Smooth muscle cell (in vitro differentiated cells): ENCODE measurements around the gene DPH3. TPM values are rescaled to one million over a fixed set of nuclear protein-coding genes. Genes with fewer than 3 reads are reported as not detected.
A peak's percentile ranks its signal among the peaks of the same experiment; 100 is the strongest.

ENCODE experiments used
- DNase-seq: peaks from one replicate; lab custom pipeline; 2025; ENCODE audit not compliant: unreplicated experiment; lab: John Stamatoyannopoulos, UW
- H2AFZ ChIP-seq: fragments of 200-600 bp; sonication (generic); 2 replicates; pipeline ENCODE4 v1.6.0; 2016; ENCODE audit warnings: antibody characterized with exemption, low read depth, mild to moderate bottlenecking
- H3F3A ChIP-seq: fragments of 200-600 bp; sonication (generic); 2 replicates; pipeline ENCODE4 v1.6.0; 2017; ENCODE audit warnings: antibody characterized with exemption, low read depth
- H3K27ac ChIP-seq: fragments of 200-600 bp; sonication (generic); 2 replicates; pipeline ENCODE4 v1.5.1; 2016; ENCODE audit warnings: low read depth, mild to moderate bottlenecking
- H3K27me3 ChIP-seq: fragments of 200-600 bp; sonication (generic); 2 replicates; pipeline ENCODE4 v1.6.1; 2016; ENCODE audit warnings: low read depth, mild to moderate bottlenecking
- H3K36me3 ChIP-seq: fragments of 200-600 bp; sonication (generic); 2 replicates; pipeline ENCODE4 v1.5.1; 2016; ENCODE audit warnings: low read depth
- H3K4me1 ChIP-seq: fragments of 200-600 bp; sonication (generic); 2 replicates; pipeline ENCODE4 v1.5.1; 2016; ENCODE audit warnings: low read depth
- H3K4me2 ChIP-seq: fragments of 200-600 bp; sonication (generic); 2 replicates; pipeline ENCODE4 v1.6.0; 2016; ENCODE audit warnings: mild to moderate bottlenecking
- H3K4me3 ChIP-seq: fragments of 200-600 bp; sonication (generic); 2 replicates; pipeline ENCODE4 v1.5.1; 2016; ENCODE audit warnings: mild to moderate bottlenecking
- H3K79me2 ChIP-seq: fragments of 200-600 bp; sonication (generic); 2 replicates; pipeline ENCODE4 v1.6.0; 2016; ENCODE audit warnings: low read depth, mild to moderate bottlenecking
- H3K9ac ChIP-seq: fragments of 200-600 bp; sonication (generic); 2 replicates; pipeline ENCODE4 v1.6.0; 2016; ENCODE audit warnings: low read depth
- H3K9me3 ChIP-seq: fragments of 200-600 bp; sonication (generic); replicated peaks from 2 replicates; pipeline ENCODE4 v1.5.1; 2016; ENCODE audit warnings: low read depth
- H4K20me1 ChIP-seq: fragments of 200-600 bp; sonication (generic); 2 replicates; pipeline ENCODE4 v1.6.0; 2016; ENCODE audit warnings: low read depth
- CTCF ChIP-seq: fragments of 200-600 bp; sonication (generic); IDR thresholded peaks from 2 replicates; pipeline ENCODE4 v1.5.1; 2017; ENCODE audit warnings: borderline replicate concordance, mild to moderate bottlenecking, antibody characterized with exemption; ENCODE audit not compliant: insufficient read depth, poor library complexity, severe bottlenecking
- WGBS: methylation state at CpG from one replicate; pipeline ENCODE4 v1.1.7; 2016; ENCODE audit warnings: low lambda C conversion rate; 5-methylcytosine and 5-hydroxymethylcytosine counted together
- polyA plus RNA-seq: library from polyadenylated mRNA; unstranded; fragments of >200 nt; fragmentation: Nextera tagmentation; extraction: Ambion mirVana; gene quantifications from 2 replicates; pipeline ENCODE4 v1.2.1, GENCODE V29; 2016
- total RNA-seq: library from RNA; depleted of rRNA; stranded (reverse); fragments of >200 nt; gene quantifications from 2 replicates; pipeline ENCODE4 v1.2.3, GENCODE V29; 2014

DPH3 gene
- total and polyA plus RNA-seq, 2 experiments from 2014 or later, result 44.7 to 69.5 TPM

DNA sequence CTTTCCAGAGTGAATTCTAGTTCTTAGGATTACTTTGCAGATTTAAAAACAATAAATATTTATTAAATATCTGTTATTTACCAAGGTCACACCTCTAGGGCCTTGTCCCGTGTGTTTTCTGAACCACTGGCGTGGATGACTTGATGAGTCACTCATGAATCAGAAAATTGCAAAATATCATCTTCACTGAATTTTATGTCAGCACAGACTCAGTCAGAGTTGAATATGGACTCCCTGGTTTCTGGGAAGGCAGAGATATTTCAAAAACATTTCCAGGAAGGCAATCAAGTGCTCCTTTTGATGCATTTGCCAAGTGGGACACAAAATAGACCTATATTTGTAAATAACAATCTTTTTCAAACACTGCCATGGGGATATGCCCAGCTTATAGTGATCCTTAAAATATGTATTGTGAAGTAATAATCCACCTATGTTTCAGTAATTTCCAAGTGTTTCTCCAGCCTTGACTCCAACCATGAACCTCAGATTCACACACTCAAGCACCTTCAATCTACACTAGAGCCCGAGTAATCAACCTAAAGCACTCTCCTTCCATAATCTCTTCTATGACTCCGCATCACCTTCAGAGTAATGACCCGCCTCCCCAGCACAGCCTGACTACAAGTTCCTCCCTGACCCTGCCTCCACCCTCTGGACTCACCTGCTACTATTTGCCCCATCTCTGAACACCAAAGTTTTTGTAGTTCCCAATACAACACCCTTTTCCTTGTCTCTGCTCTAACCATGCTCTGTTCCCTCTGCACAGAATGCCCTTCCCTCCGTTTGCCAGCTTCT, 24.3 kb downstream of the DPH3 start:
- WGBS, result 58% methylated on average over 6 of the region's 6 CpGs
- TF ChIP-seq CTCF, result no peak
- peak overlapping the region; percentile 56 for H3K4me2 ChIP-seq

GRCh38 chr3:16239780-16240179, 25.0 kb downstream of the DPH3 start:
- Histone ChIP-seq H3K9me3 (no peaks in the 10 kb centered on the region), H3K9ac (peak overlapping the region; percentile 10), H3K79me2 (no peaks in the 10 kb centered on the region), H3K27ac (peak overlapping the region; percentile 80), H3K27me3 (no peaks in the 10 kb centered on the region), H3K4me3 (no peak overlapping the region), H3K36me3 (no peaks in the 10 kb centered on the region), H3F3A (peaks cover 12% of the 10 kb centered on the region), H2AFZ (peak overlapping the region; percentile 5), H3K4me2 (peak overlapping the region; percentile 56), H3K4me1 (peaks cover 11% of the 10 kb centered on the region), H4K20me1 (no peaks in the 10 kb centered on the region)
- WGBS, result 14% methylated on average over 4 of the region's 4 CpGs
- DNase-seq, result no peak
- no peak for TF ChIP-seq CTCF

More for the DNA sequence above, 24.3 kb downstream of the DPH3 start:
- no peaks in the 10 kb centered on the region for H3K9me3 ChIP-seq
- no peak overlapping the region for H3K4me3 ChIP-seq
- H3F3A ChIP-seq, result peaks cover 12% of the 10 kb centered on the region
- H3K27ac ChIP-seq, result peak overlapping the region; percentile 80
- H3K79me2 ChIP-seq, result no peaks in the 10 kb centered on the region
- H3K4me1 ChIP-seq, result peaks cover 11% of the 10 kb centered on the region
- H3K27me3 ChIP-seq, result no peaks in the 10 kb centered on the region
- H3K9ac ChIP-seq, result peak overlapping the region; percentile 10
- no peak overlapping the region for H2AFZ ChIP-seq
- no peaks in the 10 kb centered on the region for H4K20me1 ChIP-seq
- no peak for DNase-seq
- H3K36me3 ChIP-seq, result no peaks in the 10 kb centered on the region

DNA sequence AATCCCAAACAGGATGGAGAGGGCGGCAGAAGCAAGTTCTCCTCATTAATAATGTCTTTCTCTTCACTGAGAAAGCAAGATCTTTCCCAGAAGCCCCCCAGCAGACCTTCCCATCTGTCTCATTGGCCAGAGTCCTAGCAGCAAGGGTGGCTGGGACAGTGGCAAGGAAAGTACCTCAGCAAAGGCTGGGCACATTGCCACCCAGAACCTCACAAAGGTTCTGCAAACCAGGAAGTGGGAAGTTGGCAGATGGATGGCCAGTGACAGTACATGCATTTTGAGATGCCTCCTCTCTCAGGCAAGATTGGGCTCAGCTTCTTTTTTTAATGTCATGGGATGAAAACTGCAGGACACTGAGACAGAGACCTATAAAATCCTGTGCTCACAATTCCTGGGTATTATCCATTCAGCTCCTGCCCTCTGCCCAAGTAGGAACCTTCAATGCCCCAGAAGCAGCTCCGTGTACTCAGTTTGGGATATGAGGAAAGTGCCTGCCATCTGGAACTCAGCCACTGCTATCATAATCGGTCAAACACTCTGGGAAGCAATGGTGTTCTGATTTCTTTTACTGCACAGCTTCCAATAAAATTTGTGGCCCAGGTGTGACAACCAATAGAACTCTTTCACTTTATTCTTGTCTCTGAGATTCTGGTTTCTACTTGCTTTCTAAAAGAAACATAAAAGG, 25.5 kb downstream of the DPH3 start:
- peak overlapping the region; percentile 80 for H3K27ac ChIP-seq
- no peak for DNase-seq
- H3K79me2 ChIP-seq, result no peaks in the 10 kb centered on the region
- WGBS, result 62% methylated on average over 3 of the region's 3 CpGs
- H3K4me2 ChIP-seq, result peak overlapping the region; percentile 56
- TF ChIP-seq CTCF, result no peak
- H2AFZ ChIP-seq, result peak overlapping the region; percentile 5
- H3K9me3 ChIP-seq, result no peaks in the 10 kb centered on the region
- H3K4me3 ChIP-seq, result no peak overlapping the region
- H3K9ac ChIP-seq, result peak overlapping the region; percentile 10
- H3K4me1 ChIP-seq, result peaks cover 11% of the 10 kb centered on the region
- H4K20me1 ChIP-seq, result no peaks in the 10 kb centered on the region
- H3K27me3 ChIP-seq, result no peaks in the 10 kb centered on the region
- no peaks in the 10 kb centered on the region for H3K36me3 ChIP-seq
- H3F3A ChIP-seq, result peaks cover 12% of the 10 kb centered on the region
